Muscle layer of colon (tissue), 2 donors: ENCODE results near the gene BST1.

ENCODE experiments used
- H3K27ac ChIP-seq: one replicate; pipeline ENCODE4 v1.7.0; 2013; ENCODE audit warnings: low read depth, mild to moderate bottlenecking, low read length, moderate library complexity
- H3K27me3 ChIP-seq, 2 donors: one replicate each; pipeline ENCODE4 v1.7.0; 2013; ENCODE audit warnings: low read length in 2 of 2, mild to moderate bottlenecking in 2 of 2; ENCODE audit not compliant: insufficient read depth in 2 of 2, control insufficient read depth in 1 of 2
- H3K36me3 ChIP-seq: one replicate; pipeline ENCODE4 v1.7.0; 2013; ENCODE audit warnings: mild to moderate bottlenecking, low read length; ENCODE audit not compliant: insufficient read depth
- H3K4me1 ChIP-seq: one replicate; pipeline ENCODE4 v1.7.0; 2013; ENCODE audit warnings: mild to moderate bottlenecking, low read length; ENCODE audit not compliant: insufficient read depth
- H3K4me3 ChIP-seq, 2 donors: one replicate each; pipeline ENCODE4 v1.7.0; 2013; ENCODE audit warnings: low read length in 2 of 2, low read depth in 1 of 2, mild to moderate bottlenecking in 1 of 2, moderate library complexity in 1 of 2
- H3K9ac ChIP-seq: one replicate; pipeline ENCODE4 v1.7.0; 2013; ENCODE audit warnings: low read length
- H3K9me3 ChIP-seq: one replicate; pipeline ENCODE4 v1.7.0; 2013; ENCODE audit warnings: mild to moderate bottlenecking, low read length
- donor health status: abdominal sarcoma.
- donor health status: Adenocarcinoma of cecum.

BST1 gene

GRCh38 chr4:15681067-15681371 lies 21.8 kb upstream of the BST1 start:
- Histone ChIP-seq H3K4me3 (peak overlapping the region; percentile 75 to 98), H3K9ac (peak overlapping the region; percentile 8), H3K4me1 (peaks cover 7% of the 10 kb centered on the region), H3K36me3 (no peaks in the 10 kb centered on the region), H3K9me3 (no peaks in the 10 kb centered on the region), H3K27ac (no peak overlapping the region), H3K27me3 (no peaks in the 10 kb centered on the region)

DNA sequence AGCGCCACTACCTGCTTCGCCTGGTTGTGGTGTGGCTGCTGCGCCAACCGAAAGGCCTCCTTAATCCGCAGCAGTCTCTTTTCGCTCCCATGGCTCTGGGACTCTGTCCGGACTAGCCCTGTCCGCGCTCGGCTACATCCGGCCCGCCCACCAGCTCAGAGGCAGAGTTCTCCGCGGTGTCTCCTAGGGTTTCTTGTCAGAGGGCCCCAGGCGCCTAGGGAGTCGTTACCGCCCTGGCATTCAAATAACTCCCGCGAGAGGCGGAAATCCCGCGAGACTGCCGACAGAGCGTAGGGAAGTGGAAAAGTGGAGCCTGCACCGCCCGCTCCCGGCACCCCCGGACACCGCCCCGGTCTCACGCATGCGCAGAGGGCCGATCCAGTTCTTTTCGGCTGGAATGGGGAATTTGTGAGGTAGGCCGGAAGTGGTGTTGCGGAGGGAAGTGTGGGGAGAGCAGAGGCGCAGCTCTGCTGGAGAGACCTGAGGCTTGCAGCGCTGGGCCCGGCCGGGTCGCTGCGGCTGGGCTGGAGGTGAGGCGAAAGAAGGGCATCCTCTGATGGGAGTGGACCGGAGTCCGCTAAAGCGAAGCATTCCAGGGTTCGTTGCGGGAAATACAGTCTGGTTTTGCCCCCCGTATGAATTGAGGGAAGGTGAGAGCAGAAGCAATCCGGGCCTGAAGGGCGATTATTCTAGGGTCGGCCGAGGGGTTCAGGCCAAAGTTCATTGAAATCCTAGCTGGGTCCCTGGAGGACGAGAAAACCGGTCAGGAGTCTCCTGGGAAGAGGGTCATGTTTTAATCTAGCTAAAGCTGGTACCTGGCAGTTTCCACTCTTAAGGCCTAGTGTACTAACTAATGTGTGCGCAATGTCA lies 21.3 kb upstream of the BST1 start, which contains the start of gene FAM200B:
TSS of gene FAM200B (plus strand) at position 456 of the 870 bp plus-strand sequence. CDS start 5,151 bp downstream, outside the sequence.
- Histone ChIP-seq H3K27me3 (no peaks in the 10 kb centered on the region), H3K27ac (peak within 1 kb of the TSS; percentile 90)

DNA sequence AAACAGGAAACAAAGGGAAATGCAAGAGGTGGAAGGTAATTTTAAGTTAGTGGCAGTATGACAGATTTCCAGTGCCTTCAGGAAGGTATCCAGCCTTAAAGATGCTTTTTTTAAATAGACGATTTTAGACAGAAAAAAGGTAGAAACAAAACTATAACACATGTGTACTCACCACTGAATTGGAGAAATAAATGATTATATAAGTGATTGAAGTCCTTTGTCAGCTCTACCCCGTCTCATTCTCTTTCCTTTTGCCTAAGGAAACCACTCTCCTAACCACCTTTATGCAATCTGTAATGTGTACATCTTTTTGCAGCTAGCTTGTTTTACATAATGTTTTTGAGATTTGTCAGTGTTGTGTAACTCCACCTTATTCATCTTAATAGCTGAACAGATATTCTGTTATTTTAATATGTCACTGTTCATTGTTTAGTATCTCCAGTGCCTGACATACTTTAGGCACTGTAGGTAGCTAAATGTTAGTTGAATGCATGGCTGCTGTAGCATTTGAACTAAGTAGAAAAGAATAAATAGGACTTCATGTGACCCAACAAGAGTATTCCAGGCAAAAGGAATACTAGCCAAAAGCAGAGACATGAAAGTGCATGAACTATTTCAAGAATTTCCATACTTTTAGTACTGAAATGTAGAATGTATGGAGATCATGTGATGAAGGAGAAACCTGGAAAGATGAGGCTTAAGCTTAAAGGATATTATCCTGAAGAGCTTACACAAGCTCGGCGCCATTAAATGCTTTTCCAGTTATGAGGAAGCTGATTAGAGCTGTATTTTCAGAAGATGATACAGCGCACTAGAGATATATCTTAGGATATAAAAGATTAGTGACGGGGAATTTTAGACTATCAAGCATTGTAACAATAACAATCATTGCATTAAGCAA lies 20.4 kb upstream of the BST1 start:
- Histone ChIP-seq H3K27me3 (no peaks in the 10 kb centered on the region), H3K4me1 (peaks cover 7% of the 10 kb centered on the region), H3K27ac (peak overlapping the region; percentile 90), H3K9ac (peak overlapping the region; percentile 76), H3K4me3 (peak overlapping the region; percentile 75 to 98), H3K9me3 (no peaks in the 10 kb centered on the region), H3K36me3 (peaks cover 14% of the 10 kb centered on the region)

More for the DNA sequence above, 21.3 kb upstream of the BST1 start, which contains the start of gene FAM200B:
- H3K36me3 ChIP-seq = peaks cover 5% of the 10 kb centered on the region
- H3K4me3 ChIP-seq = peak within 1 kb of the TSS; percentile 75 to 98
- H3K4me1 ChIP-seq = peaks cover 7% of the 10 kb centered on the region
- peak within 1 kb of the TSS; percentile 76 for H3K9ac ChIP-seq
- H3K9me3 ChIP-seq = no peaks in the 10 kb centered on the region

DNA sequence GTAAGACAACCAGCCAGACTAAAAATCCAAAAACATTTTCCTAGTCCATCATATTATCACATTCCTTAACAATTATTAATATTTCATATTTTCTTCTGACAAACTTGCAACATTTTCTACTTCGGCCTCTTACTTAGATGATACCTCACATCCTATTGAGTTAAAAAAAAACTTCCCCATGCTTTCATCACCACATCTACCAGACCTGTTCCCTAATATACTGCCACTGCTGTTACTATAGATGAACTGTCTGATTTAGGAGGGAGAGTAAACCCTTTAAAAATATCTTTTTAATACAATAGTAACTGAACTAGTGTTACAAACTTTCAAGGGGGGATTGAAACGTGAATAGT lies 19.7 kb upstream of the BST1 start:
- peaks cover 17% of the 10 kb centered on the region for H3K36me3 ChIP-seq
- no peaks in the 10 kb centered on the region for H3K27me3 ChIP-seq
- no peak overlapping the region for H3K9ac ChIP-seq
- H3K4me1 ChIP-seq = peaks cover 7% of the 10 kb centered on the region
- H3K27ac ChIP-seq = no peak overlapping the region
- H3K4me3 ChIP-seq = peak overlapping the region in 1 of 2 donors; percentile 98
- no peaks in the 10 kb centered on the region for H3K9me3 ChIP-seq

GRCh38 chr4:15684498-15684897 lies 18.4 kb upstream of the BST1 start:
- H3K4me1 ChIP-seq = peaks cover 7% of the 10 kb centered on the region
- no peak overlapping the region for H3K9ac ChIP-seq
- H3K27ac ChIP-seq = no peak overlapping the region
- H3K36me3 ChIP-seq = peaks cover 17% of the 10 kb centered on the region
- no peak overlapping the region for H3K4me3 ChIP-seq
- no peaks in the 10 kb centered on the region for H3K27me3 ChIP-seq
- no peaks in the 10 kb centered on the region for H3K9me3 ChIP-seq

- H3K27me3 ChIP-seq = no peaks in the 10 kb centered on the region
- peaks cover 17% of the 10 kb centered on the region for H3K36me3 ChIP-seq
- H3K9ac ChIP-seq = no peak overlapping the region
- no peak overlapping the region for H3K27ac ChIP-seq
- H3K4me3 ChIP-seq = no peak overlapping the region
- no peaks in the 10 kb centered on the region for H3K9me3 ChIP-seq
- no peaks in the 10 kb centered on the region for H3K4me1 ChIP-seq
These were observed 14.8 kb upstream of the BST1 start for GRCh38 chr4:15688051-15688450.

DNA sequence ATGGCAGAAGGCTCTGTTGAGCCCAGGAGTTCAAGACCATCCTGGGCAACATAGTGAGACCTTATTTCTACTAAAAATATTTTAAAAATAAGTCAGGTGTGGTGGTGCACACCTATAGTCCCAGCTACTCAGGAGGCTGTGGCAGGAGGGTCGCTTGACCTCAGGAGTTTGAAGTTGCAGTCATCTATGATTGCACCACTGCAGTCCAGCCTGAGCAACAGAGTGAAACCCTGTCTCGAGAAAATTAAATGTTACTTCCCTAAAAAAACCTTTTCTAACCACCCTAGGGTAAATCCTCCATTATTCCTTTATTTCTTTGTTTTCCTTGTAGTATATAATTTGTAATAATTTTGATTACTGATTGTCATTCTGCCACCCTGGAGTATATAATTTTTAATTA lies 13.3 kb upstream of the BST1 start:
- Histone ChIP-seq H3K9me3 (no peaks in the 10 kb centered on the region), H3K9ac (no peak overlapping the region), H3K27ac (no peak overlapping the region), H3K27me3 (no peaks in the 10 kb centered on the region), H3K36me3 (peaks cover 17% of the 10 kb centered on the region), H3K4me3 (no peak overlapping the region), H3K4me1 (no peaks in the 10 kb centered on the region)

DNA sequence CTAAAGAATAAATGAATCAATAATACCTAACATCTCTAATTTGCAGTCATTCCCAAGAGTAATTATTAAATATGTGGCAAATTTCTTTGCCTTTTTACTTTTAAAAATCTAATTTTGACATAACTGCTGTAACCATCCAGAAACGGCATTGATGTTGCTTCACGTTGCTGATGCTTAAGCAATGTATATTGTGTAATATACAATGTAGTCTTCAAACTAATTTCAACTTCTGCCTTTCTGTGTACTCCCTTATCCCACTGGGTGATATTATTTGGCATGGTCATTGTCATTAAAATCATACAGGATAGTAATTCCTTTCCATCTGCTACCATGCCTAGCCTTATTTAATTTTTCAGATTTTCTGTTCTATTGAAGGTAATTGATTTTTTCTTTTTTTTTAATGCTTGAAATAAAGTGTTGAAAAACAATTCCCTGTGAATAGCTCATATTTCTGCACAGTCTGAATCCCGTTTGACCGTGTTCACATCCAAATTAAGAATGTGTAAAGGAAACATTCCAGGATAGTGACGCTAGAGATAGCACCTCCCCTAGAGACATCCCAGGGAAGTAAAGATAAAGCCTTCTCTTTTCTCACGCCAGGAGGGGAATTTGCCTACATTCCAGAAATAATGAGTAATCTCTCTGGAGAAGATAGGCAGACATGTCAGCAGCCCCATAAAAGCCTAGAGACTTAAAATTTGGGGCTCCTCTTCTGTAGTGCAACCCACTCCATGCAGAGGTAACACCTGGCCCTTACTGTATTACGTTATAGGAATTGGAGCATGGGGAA lies 12.7 kb upstream of the BST1 start:
- H3K27ac ChIP-seq = no peak overlapping the region
- H3K9ac ChIP-seq = no peak overlapping the region

GRCh38 chr4:15691346-15692135 lies 11.3 kb upstream of the BST1 start:
- Histone ChIP-seq H3K4me3 (no peak overlapping the region), H3K27ac (no peak overlapping the region), H3K4me1 (no peaks in the 10 kb centered on the region), H3K9ac (no peak overlapping the region), H3K9me3 (no peaks in the 10 kb centered on the region), H3K36me3 (peaks cover 13% of the 10 kb centered on the region), H3K27me3 (no peaks in the 10 kb centered on the region)

More for the DNA sequence above, 12.7 kb upstream of the BST1 start:
- H3K4me1 ChIP-seq = no peaks in the 10 kb centered on the region
- H3K36me3 ChIP-seq = peaks cover 17% of the 10 kb centered on the region
- no peak overlapping the region for H3K4me3 ChIP-seq
- H3K27me3 ChIP-seq = no peaks in the 10 kb centered on the region
- H3K9me3 ChIP-seq = no peaks in the 10 kb centered on the region

GRCh38 chr4:15692602-15693001 lies 10.3 kb upstream of the BST1 start:
- Histone ChIP-seq H3K27me3 (no peaks in the 10 kb centered on the region), H3K9ac (no peak overlapping the region), H3K36me3 (peaks cover 2% of the 10 kb centered on the region), H3K4me3 (no peak overlapping the region), H3K4me1 (no peaks in the 10 kb centered on the region), H3K9me3 (no peaks in the 10 kb centered on the region), H3K27ac (no peak overlapping the region)
